ENCODE measurements around the gene GAS2L3. TPM values are rescaled to one million over a fixed set of nuclear protein-coding genes. Genes with fewer than 3 reads are reported as not detected.

The GAS2L3 gene
- polyA plus RNA-seq, 1 donor (not counting 4 experiments of a cell fraction or from before 2014, with no cell fraction given) = 3.6 TPM

- H3K4me1 ChIP-seq (ENCODE audit: control insufficient read depth, extremely low read depth, insufficient read depth, low read length) = no peaks in the 10 kb centered on the region
- H2AFZ ChIP-seq (ENCODE audit: control insufficient read depth, low read length) = no peak overlapping the region
- H3K27ac ChIP-seq (ENCODE audit: control insufficient read depth, insufficient read depth, low read length) = no peak overlapping the region
- H3K9ac ChIP-seq (ENCODE audit: control insufficient read depth, extremely low read depth, insufficient read depth, low read length) = no peak overlapping the region
- H3K9me3 ChIP-seq (ENCODE audit: control insufficient read depth, low read depth, low read length) = no peaks in the 10 kb centered on the region
- no peaks in the 10 kb centered on the region for H3K36me3 ChIP-seq (ENCODE audit: control insufficient read depth in 2 of 2, extremely low read depth in 1 of 2, insufficient read depth in 2 of 2, low read length in 2 of 2)
- no peak overlapping the region for H3K4me2 ChIP-seq (ENCODE audit: control insufficient read depth, extremely low read depth, insufficient read depth, low read depth, low read length)
- no peak overlapping the region for H3K4me3 ChIP-seq (ENCODE audit: control insufficient read depth in 2 of 3, extremely low read depth in 1 of 3, insufficient read depth in 2 of 3, low read depth in 1 of 3, low read length in 3 of 3)
- no peaks in the 10 kb centered on the region for H4K20me1 ChIP-seq (ENCODE audit: control insufficient read depth, extremely low read depth, insufficient read depth, low read length)
- dilution Hi-C loops (cut with MboI; ENCODE audit: extremely low pct_ligation_motif_present, low sequenced_read_pairs) = no loop called here
- no peaks in the 10 kb centered on the region for H3K79me2 ChIP-seq (ENCODE audit: control insufficient read depth, insufficient read depth, low read length)
- TF ChIP-seq EZH2 (IDR thresholded peaks at IDR 0.05; ENCODE audit: low read length) = no peak
- TF ChIP-seq, protein P1, sequence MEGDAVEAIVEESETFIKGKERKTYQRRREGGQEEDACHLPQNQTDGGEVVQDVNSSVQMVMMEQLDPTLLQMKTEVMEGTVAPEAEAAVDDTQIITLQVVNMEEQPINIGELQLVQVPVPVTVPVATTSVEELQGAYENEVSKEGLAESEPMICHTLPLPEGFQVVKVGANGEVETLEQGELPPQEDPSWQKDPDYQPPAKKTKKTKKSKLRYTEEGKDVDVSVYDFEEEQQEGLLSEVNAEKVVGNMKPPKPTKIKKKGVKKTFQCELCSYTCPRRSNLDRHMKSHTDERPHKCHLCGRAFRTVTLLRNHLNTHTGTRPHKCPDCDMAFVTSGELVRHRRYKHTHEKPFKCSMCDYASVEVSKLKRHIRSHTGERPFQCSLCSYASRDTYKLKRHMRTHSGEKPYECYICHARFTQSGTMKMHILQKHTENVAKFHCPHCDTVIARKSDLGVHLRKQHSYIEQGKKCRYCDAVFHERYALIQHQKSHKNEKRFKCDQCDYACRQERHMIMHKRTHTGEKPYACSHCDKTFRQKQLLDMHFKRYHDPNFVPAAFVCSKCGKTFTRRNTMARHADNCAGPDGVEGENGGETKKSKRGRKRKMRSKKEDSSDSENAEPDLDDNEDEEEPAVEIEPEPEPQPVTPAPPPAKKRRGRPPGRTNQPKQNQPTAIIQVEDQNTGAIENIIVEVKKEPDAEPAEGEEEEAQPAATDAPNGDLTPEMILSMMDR (optimal IDR thresholded peaks at IDR 0.05 in 1 of 3, IDR thresholded peaks at IDR 0.05 in 1 of 3, conservative IDR thresholded peaks at IDR 0.05 in 1 of 3; ENCODE audit: extremely low read depth in 1 of 3, insufficient read depth in 2 of 3, low read length in 3 of 3) = peak; percentile 73 to 91 (median 78)
- FAIRE-seq = no peak
- no peaks in the 10 kb centered on the region for H3K9me1 ChIP-seq (ENCODE audit: control insufficient read depth, extremely low read depth, insufficient read depth, low read length)
- no peak for DNase-seq (ENCODE audit: low read depth, low spot score)
- no peaks in the 10 kb centered on the region for H3K27me3 ChIP-seq (ENCODE audit: control insufficient read depth, extremely low read depth, insufficient read depth, low read length)
Observed at GRCh38 chr12:100672075-100672592, 98.7 kb downstream of the GAS2L3 start.

- Histone ChIP-seq H3K27ac (ENCODE audit: control insufficient read depth, insufficient read depth, low read length) (no peak overlapping the region), H2AFZ (ENCODE audit: control insufficient read depth, low read length) (no peak overlapping the region), H3K9ac (ENCODE audit: control insufficient read depth, extremely low read depth, insufficient read depth, low read length) (no peak overlapping the region), H3K4me2 (ENCODE audit: control insufficient read depth, extremely low read depth, insufficient read depth, low read depth, low read length) (no peak overlapping the region), H3K4me3 (ENCODE audit: control insufficient read depth in 2 of 3, extremely low read depth in 1 of 3, insufficient read depth in 2 of 3, low read depth in 1 of 3, low read length in 3 of 3) (no peak overlapping the region), H3K9me3 (ENCODE audit: control insufficient read depth, low read depth, low read length) (no peaks in the 10 kb centered on the region), H3K9me1 (ENCODE audit: control insufficient read depth, extremely low read depth, insufficient read depth, low read length) (no peaks in the 10 kb centered on the region), H3K79me2 (ENCODE audit: control insufficient read depth, insufficient read depth, low read length) (no peaks in the 10 kb centered on the region), H3K36me3 (ENCODE audit: control insufficient read depth in 2 of 2, extremely low read depth in 1 of 2, insufficient read depth in 2 of 2, low read length in 2 of 2) (no peaks in the 10 kb centered on the region), H3K4me1 (ENCODE audit: control insufficient read depth, extremely low read depth, insufficient read depth, low read length) (no peaks in the 10 kb centered on the region), H3K27me3 (ENCODE audit: control insufficient read depth, extremely low read depth, insufficient read depth, low read length) (no peaks in the 10 kb centered on the region), H4K20me1 (ENCODE audit: control insufficient read depth, extremely low read depth, insufficient read depth, low read length) (no peaks in the 10 kb centered on the region)
- no peak for TF ChIP-seq EZH2 (IDR thresholded peaks at IDR 0.05; ENCODE audit: low read length)
- FAIRE-seq (no peak), DNase-seq (ENCODE audit: low read depth, low spot score) (no peak)
- dilution Hi-C loops (cut with MboI; ENCODE audit: extremely low pct_ligation_motif_present, low sequenced_read_pairs) = no loop called here
Observed at GRCh38 chr12:100674036-100674888, 100.8 kb downstream of the GAS2L3 start.

Small RNA genes within 50 kb of the gene (small RNA-seq; reads per million reads assigned to genes)
- 0 reads per million in 3 experiments for gene AC010200.2 (ENCODE audit: insufficient read length in 3 of 3, low read depth in 3 of 3, low replicate concordance in 1 of 3)

Other genes starting within 250 kb of the GAS2L3 start
- gene SLC17A8, start 216.6 kb upstream of the GAS2L3 start, polyA plus RNA-seq = not detected in 3 replicates
- not detected in 3 replicates for gene NR1H4, start 99.8 kb upstream of the GAS2L3 start, polyA plus RNA-seq
- 11.2 to 18.1 TPM (median 16.7 TPM) in 3 replicates for gene ANO4, start 221.1 kb downstream of the GAS2L3 start, polyA plus RNA-seq